Measurements from ENCODE around the gene BSCL2. TPM values are rescaled to one million over a fixed set of nuclear protein-coding genes. Genes with fewer than 3 reads are reported as not detected.

Gene BSCL2
- total and polyA plus RNA-seq, 2 of the 13 experiments (the other 11 are each of a cell fraction or from before 2014, with no cell fraction given): 19.5 to 21.1 TPM

DNA sequence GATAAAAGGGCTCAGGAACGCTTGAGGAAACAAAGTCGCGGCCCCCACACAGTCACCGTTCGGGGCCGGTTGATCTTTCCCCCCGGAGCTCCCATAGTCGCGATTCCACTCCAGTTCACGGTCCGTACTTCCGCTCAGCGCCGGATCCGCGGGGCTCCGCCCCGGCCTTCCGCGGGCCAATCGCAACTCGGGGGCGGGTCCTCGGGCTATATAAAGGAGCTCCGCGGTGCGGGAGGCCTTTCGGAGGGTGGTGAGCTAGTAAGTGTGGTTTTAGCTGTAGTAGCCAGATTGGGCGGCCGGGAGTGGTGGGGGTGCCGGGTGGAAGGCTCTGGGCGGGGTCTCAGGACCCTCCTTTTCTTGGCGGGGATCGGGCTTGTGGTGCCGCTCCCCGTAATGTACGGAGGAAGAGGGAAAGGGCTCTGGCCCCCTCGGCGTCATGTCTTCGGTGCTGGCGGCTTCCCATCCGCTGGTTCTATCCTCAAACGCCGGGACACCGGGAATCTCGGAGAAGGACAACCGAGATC is 42.1 kb downstream of the BSCL2 start, which contains the start of the genes C11orf98 and CSKMT (continued):
- TF ChIP-seq, protein P1, sequence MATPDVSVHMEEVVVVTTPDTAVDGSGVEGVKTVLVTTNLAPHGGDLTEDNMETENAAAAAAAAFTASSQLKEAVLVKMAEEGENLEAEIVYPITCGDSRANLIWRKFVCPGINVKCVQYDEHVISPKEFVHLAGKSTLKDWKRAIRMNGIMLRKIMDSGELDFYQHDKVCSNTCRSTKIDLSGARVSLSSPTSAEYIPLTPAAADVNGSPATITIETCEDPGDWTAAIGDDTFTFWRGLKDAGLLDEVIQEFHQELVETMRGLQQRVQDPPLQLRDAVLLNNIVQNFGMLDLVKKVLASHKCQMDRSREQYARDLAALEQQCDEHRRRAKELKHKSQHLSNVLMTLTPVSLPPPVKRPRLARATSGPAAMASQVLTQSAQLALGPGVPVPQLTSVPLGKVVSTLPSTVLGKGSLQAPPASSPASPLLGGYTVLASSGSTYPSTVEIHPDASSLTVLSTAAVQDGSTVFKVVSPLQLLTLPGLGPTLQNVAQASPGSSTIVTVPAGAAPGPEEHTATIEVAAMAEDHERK (CRISPR knock-in tag; IDR thresholded peaks at IDR 0.05; ENCODE audit: low read depth): no peak
- TF ChIP-seq ZNF746 (CRISPR knock-in tag; IDR thresholded peaks at IDR 0.05) (no peak), PCBP2 (optimal IDR thresholded peaks at IDR 0.05; ENCODE audit: low read depth, low read length, poor library complexity, severe bottlenecking) (peak; percentile 74)
- TF ChIP-seq, protein P2, sequence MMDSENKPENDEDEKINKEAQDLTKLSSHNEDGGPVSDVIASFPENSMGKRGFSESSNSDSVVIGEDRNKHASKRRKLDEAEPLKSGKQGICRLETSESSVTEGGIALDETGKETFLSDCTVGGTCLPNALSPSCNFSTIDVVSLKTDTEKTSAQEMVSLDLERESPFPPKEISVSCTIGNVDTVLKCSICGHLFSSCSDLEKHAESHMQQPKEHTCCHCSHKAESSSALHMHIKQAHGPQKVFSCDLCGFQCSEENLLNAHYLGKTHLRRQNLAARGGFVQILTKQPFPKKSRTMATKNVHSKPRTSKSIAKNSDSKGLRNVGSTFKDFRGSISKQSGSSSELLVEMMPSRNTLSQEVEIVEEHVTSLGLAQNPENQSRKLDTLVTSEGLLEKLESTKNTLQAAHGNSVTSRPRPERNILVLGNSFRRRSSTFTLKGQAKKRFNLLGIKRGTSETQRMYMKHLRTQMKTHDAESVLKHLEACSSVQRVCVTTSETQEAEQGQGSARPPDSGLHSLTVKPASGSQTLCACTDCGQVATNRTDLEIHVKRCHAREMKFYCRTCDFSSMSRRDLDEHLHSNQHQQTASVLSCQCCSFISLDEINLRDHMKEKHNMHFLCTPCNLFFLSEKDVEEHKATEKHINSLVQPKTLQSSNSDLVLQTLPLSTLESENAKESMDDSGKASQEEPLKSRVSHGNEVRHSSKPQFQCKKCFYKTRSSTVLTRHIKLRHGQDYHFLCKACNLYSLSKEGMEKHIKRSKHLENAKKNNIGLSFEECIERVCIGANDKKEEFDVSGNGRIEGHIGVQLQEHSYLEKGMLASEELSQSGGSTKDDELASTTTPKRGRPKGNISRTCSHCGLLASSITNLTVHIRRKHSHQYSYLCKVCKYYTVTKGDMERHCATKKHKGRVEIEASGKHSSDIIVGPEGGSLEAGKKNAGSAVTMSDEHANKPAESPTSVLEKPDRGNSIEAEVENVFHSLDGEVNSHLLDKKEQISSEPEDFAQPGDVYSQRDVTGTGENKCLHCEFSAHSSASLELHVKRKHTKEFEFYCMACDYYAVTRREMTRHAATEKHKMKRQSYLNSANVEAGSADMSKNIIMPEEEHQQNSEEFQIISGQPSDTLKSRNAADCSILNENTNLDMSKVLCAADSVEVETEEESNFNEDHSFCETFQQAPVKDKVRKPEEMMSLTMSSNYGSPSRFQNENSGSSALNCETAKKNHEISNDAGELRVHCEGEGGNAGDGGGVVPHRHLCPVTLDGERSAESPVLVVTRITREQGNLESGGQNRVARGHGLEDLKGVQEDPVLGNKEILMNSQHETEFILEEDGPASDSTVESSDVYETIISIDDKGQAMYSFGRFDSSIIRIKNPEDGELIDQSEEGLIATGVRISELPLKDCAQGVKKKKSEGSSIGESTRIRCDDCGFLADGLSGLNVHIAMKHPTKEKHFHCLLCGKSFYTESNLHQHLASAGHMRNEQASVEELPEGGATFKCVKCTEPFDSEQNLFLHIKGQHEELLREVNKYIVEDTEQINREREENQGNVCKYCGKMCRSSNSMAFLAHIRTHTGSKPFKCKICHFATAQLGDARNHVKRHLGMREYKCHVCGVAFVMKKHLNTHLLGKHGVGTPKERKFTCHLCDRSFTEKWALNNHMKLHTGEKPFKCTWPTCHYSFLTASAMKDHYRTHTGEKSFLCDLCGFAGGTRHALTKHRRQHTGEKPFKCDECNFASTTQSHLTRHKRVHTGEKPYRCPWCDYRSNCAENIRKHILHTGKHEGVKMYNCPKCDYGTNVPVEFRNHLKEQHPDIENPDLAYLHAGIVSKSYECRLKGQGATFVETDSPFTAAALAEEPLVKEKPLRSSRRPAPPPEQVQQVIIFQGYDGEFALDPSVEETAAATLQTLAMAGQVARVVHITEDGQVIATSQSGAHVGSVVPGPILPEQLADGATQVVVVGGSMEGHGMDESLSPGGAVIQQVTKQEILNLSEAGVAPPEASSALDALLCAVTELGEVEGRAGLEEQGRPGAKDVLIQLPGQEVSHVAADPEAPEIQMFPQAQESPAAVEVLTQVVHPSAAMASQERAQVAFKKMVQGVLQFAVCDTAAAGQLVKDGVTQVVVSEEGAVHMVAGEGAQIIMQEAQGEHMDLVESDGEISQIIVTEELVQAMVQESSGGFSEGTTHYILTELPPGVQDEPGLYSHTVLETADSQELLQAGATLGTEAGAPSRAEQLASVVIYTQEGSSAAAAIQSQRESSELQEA (CRISPR knock-in tag; IDR thresholded peaks at IDR 0.05; ENCODE audit: not compliant biosample characterization): no peak
- TF ChIP-seq, protein P3, sequence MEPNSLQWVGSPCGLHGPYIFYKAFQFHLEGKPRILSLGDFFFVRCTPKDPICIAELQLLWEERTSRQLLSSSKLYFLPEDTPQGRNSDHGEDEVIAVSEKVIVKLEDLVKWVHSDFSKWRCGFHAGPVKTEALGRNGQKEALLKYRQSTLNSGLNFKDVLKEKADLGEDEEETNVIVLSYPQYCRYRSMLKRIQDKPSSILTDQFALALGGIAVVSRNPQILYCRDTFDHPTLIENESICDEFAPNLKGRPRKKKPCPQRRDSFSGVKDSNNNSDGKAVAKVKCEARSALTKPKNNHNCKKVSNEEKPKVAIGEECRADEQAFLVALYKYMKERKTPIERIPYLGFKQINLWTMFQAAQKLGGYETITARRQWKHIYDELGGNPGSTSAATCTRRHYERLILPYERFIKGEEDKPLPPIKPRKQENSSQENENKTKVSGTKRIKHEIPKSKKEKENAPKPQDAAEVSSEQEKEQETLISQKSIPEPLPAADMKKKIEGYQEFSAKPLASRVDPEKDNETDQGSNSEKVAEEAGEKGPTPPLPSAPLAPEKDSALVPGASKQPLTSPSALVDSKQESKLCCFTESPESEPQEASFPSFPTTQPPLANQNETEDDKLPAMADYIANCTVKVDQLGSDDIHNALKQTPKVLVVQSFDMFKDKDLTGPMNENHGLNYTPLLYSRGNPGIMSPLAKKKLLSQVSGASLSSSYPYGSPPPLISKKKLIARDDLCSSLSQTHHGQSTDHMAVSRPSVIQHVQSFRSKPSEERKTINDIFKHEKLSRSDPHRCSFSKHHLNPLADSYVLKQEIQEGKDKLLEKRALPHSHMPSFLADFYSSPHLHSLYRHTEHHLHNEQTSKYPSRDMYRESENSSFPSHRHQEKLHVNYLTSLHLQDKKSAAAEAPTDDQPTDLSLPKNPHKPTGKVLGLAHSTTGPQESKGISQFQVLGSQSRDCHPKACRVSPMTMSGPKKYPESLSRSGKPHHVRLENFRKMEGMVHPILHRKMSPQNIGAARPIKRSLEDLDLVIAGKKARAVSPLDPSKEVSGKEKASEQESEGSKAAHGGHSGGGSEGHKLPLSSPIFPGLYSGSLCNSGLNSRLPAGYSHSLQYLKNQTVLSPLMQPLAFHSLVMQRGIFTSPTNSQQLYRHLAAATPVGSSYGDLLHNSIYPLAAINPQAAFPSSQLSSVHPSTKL (CRISPR knock-in tag; IDR thresholded peaks at IDR 0.05): peak; percentile 33
- TF ChIP-seq, protein P4, sequence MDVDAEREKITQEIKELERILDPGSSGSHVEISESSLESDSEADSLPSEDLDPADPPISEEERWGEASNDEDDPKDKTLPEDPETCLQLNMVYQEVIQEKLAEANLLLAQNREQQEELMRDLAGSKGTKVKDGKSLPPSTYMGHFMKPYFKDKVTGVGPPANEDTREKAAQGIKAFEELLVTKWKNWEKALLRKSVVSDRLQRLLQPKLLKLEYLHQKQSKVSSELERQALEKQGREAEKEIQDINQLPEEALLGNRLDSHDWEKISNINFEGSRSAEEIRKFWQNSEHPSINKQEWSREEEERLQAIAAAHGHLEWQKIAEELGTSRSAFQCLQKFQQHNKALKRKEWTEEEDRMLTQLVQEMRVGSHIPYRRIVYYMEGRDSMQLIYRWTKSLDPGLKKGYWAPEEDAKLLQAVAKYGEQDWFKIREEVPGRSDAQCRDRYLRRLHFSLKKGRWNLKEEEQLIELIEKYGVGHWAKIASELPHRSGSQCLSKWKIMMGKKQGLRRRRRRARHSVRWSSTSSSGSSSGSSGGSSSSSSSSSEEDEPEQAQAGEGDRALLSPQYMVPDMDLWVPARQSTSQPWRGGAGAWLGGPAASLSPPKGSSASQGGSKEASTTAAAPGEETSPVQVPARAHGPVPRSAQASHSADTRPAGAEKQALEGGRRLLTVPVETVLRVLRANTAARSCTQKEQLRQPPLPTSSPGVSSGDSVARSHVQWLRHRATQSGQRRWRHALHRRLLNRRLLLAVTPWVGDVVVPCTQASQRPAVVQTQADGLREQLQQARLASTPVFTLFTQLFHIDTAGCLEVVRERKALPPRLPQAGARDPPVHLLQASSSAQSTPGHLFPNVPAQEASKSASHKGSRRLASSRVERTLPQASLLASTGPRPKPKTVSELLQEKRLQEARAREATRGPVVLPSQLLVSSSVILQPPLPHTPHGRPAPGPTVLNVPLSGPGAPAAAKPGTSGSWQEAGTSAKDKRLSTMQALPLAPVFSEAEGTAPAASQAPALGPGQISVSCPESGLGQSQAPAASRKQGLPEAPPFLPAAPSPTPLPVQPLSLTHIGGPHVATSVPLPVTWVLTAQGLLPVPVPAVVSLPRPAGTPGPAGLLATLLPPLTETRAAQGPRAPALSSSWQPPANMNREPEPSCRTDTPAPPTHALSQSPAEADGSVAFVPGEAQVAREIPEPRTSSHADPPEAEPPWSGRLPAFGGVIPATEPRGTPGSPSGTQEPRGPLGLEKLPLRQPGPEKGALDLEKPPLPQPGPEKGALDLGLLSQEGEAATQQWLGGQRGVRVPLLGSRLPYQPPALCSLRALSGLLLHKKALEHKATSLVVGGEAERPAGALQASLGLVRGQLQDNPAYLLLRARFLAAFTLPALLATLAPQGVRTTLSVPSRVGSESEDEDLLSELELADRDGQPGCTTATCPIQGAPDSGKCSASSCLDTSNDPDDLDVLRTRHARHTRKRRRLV (CRISPR knock-in tag; IDR thresholded peaks at IDR 0.05): peak; percentile 84
- TF ChIP-seq, protein P5, sequence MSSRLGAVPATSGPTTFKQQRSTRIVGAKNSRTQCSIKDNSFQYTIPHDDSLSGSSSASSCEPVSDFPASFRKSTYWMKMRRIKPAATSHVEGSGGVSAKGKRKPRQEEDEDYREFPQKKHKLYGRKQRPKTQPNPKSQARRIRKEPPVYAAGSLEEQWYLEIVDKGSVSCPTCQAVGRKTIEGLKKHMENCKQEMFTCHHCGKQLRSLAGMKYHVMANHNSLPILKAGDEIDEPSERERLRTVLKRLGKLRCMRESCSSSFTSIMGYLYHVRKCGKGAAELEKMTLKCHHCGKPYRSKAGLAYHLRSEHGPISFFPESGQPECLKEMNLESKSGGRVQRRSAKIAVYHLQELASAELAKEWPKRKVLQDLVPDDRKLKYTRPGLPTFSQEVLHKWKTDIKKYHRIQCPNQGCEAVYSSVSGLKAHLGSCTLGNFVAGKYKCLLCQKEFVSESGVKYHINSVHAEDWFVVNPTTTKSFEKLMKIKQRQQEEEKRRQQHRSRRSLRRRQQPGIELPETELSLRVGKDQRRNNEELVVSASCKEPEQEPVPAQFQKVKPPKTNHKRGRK (CRISPR knock-in tag; IDR thresholded peaks at IDR 0.05): no peak

Measured in HepG2 (cell line).